Raji (cell line): ENCODE results near the gene ID1.

Experiments
- POLR2A ChIP-seq: IDR thresholded peaks from 2 replicates; pipeline ENCODE4 v1.6.1; 2011; ENCODE audit warnings: low read depth, low read length, control low read depth; ENCODE audit not compliant: insufficient read depth

Gene ID1

GRCh38 chr20:31570735-31571617 is 34.1 kb upstream of the ID1 start:
- TF ChIP-seq POLR2A = no peak

GRCh38 chr20:31572042-31572700 is 32.9 kb upstream of the ID1 start:
- TF ChIP-seq POLR2A = no peak

DNA sequence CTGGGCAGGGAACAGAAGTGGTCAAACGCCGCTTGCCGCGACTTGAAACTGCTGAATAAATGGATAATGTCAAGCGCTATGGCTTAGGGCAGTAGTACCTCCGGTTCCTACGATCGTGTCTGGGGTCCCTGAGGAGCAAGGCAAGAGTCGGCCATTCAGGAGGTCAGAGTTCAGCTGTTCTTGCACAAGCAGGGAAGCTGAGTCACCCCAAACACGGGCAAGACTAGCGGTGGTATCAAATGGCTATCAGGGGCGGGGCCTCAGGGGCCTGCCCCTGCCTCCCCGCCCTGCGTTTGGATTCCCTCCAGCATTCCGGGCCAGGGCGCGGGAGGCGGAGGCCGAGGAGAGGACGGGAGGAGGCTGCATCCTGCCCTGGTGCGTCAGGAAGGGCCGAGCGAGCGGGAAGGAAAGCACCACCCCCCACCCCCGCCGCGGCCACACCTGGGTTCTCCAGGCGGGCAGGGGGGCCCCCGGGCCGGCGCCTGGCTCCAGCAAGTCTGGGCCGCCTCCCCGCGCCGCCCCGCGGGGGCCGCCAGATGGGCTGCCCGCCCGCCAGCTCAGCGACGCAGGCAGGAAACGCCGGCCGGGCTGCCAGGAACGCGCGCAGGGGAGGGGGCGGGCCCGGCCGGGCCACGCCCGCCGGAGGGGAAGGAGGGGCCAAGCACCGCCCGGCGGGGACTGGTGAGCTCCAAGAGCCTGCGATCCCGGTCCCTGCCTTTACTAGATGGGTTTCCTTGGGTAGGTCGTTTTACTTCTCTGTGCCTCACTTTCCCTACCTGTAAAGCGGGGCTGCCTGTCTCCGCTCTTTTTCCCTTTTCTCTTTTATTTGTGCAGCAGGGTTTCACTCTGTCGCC is 32.2 kb upstream of the ID1 start:
- peak; percentile 60 for TF ChIP-seq POLR2A

GRCh38 chr20:31573555-31574321 is 31.4 kb upstream of the ID1 start:
- no peak for TF ChIP-seq POLR2A

DNA sequence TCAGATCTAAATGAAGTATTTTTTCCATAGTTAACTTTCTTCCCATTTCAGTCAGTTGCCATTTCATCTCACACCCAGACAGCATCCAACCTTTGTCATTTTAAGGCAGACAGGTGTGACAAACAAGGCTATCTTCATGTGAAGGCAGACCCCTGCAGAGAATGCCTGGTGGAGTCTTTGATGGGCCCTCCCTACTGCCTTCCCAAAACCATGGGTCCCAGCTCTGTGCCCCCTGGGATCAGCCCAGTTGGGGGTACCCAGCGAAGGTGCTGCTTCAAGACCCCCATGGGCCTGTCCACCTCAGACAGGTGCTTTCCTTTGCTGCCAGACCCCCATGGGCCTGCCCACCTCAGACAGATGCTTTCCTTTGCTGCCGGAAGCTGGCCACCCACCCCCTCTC is 28.3 kb upstream of the ID1 start:
- TF ChIP-seq POLR2A = no peak

DNA sequence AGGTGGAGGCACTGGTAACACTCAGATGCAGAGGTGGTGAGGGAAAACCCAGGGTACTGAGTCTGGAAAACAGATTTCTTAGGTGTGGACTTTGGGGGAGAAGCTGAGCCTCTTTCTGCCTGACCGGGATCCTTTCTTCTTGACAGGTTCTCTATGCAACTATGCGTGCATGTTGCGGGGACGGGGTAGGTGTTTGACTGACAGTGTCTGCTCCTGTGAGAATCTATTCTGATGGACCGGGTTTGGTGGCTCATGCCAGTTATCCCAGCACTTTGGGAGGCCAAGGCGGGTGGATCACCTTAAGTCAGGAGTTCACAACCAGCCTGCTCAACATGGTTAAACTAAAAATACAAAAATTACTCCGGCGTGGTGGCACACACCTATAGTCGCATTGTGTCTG is 27.9 kb upstream of the ID1 start:
- TF ChIP-seq POLR2A = no peak

DNA sequence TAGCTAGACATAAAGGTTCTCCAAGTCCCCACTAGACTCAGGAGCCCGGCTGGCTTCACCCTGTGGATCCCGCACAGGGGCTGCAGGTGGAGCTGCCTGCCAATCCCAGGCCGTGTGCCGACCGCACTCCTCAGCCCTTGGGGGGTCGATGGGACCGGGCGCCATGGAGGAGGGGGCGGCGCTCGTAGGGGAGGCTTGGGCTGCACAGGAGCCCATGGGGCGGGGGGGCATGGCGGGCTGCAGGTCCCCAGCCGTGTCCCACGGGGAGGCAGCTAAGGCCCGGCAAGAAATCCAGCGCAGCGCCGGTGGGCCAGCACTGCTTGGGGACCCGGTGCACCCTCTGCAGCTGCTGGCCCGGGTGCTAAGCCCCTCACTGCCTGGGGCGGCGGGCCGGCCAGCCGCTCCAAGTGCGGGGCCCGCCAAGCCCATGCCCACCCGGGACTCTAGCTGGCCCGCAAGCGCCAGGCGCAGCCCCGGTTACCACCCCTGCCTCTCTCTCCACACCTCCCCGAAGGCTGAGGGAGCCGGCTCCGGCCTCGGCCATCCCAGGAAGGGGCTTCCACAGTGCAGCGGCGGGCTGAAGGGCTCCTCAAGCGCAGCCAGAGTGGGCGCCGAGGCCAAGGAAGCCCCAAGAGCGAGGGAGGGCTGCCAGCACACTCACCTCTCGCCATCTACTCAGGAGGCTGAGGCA is 26.5 kb upstream of the ID1 start:
- no peak for TF ChIP-seq POLR2A

DNA sequence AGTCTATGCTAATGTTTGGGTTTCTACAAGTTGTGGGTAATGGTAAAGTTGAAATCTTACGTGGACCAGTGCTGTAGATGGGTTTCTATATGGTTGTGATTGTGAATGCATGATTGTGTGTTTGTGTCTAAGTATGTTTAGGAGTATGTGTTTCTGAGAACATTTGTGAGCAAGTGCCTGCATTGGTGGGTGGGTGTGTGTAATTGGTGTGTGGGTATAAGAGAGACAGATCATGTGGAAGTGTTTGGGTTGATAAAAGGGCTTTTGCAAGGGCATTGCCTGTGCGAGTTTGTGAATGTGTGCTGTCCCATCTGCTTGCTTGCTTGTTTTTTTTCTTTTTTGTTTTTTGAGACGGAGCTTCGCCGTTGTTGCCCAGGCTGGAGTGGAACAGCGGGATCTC is 25.8 kb upstream of the ID1 start:
- TF ChIP-seq POLR2A = no peak

DNA sequence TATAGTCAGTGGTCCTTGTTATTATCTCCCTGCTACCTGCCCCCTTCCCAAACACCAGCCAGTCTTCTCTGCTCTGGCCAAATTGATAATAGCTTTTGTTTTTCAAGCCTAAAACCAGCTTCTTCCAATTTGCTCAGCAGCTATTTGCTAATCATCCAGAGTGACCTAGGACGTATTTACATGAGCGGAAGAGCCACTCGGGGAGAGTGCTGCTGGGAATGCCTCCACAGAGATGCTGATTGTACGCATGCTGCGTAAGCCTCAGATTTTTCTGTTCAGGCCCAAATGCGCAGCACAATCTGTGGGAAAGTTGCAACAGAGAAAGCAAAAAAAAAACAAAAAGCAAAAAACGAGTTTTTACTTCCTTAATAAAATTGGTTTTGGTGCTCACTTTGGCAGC is 24.4 kb upstream of the ID1 start:
- no peak for TF ChIP-seq POLR2A

DNA sequence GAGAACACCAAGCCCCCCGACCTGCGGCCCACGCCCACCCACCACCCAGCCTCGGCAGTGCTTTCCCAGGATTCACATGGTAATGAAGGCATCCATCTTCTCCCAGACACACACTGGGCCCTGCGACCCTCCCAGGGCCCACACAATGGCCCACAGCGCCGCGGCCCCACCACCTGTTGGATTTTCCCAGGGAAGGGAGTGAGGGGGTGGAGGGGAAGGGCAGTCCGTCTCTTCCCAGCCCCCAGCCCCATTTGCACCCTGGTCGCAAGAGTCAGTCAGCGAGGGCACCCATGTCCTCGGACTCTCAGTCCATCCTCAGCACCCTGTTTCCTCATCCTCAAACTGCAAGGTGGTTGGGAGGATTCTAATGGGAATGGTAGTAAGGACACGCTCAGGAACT is 23.7 kb upstream of the ID1 start:
- TF ChIP-seq POLR2A = no peak

DNA sequence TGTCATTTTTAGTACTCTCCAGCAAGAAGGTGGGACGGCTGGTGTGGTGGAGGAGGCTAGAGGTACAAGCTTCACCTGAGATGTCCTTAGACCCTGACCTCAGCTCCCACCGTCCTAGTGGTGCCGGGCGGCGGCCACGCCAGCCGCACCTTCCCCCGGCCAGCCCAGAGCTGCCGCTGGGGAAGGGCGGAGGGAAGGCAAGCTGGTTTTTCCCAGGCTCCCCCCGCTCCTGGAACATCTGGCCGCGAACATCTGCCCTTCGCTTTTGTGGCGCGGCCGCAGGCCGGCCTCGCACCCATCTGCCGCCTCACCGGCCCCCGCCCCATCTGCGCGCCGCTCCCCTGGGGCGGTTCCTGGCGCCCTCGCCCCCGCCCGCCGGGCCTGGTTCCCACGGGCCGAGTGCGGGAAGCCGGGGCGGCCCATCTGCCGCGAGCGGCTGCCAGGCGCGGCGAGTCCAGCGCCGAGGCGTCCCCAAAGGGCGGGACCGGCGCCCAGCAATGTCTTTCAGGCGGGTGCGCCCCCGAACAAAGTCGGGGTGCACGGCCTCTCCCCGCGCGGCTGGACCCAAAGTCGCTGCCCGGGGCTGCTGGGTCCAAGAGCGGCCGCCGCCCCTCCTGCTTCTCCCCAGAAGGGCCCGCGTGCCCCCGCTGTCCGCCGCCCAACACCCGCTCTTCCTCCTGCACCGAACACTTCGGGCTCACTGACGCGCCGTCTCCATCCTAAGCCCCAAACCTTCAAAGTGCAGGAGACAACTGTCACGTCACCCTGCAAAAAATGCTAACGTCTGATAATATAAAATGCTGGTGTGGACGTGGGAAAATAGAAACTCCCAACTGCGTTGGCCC is 17.3 kb upstream of the ID1 start:
- TF ChIP-seq POLR2A = no peak

DNA sequence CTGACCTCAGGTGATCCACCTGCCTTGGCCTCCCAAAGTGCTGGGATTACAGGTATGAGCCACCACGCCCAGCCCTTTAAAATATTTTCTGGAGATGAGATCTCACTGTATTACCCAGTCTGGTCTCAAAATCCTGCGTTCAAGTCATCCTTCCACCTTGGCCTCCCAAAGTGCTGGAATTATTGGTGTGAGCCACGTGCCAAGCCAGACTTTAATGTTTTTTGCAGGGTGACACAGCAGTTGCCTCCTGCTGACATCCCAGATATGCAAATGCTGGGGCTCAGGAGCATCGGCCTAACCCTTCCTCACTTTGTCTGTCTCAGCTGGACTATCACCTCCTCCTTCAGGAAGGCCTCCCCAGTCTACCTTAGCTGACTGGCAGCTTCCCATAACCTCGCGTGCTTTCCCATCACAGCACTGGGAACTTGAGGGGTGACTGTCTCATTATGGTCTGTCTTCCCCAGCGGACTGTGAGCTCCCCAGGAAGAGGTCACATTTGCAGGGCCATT is 14.3 kb upstream of the ID1 start:
- TF ChIP-seq POLR2A = no peak
